HG03460 (cell line): ENCODE results near the gene S100B.
"Not testable (repeated sequence)": the region's sequence is repeated elsewhere in the genome, so short reads cannot be mapped to it uniquely, and the experiment has no call there.

Experiments
- ATAC-seq: cut with Tn5 transposase; IDR thresholded peaks from one replicate; pipeline ENCODE4 v1.9.1; 2021; ENCODE audit not compliant: unreplicated experiment

Gene S100B

GRCh38 chr21:46604975-46605766, at the start of gene S100B:
S100B (minus strand) TSS chr21:46605082; CDS start chr21:46602415, 2,667 bp downstream.
- ATAC-seq: no peak

GRCh38 chr21:46651121-46651520, 46.2 kb upstream of the S100B start:
- ATAC-seq: no peak

GRCh38 chr21:46650476-46651098, 45.7 kb upstream of the S100B start:
- ATAC-seq: no peak

- ATAC-seq: no peak
These were observed 44.5 kb upstream of the S100B start for GRCh38 chr21:46649356-46649755.

- no peak for ATAC-seq
These were observed 43.7 kb upstream of the S100B start for GRCh38 chr21:46648539-46648938.

GRCh38 chr21:46646541-46647154, 41.8 kb upstream of the S100B start:
- ATAC-seq: no peak

GRCh38 chr21:46645840-46646239, 41.0 kb upstream of the S100B start:
- ATAC-seq: no peak

- no peak for ATAC-seq
These were observed 38.7 kb upstream of the S100B start for GRCh38 chr21:46643379-46644177.

- no peak for ATAC-seq
These were observed 36.8 kb upstream of the S100B start for GRCh38 chr21:46641656-46642055.

- no peak for ATAC-seq
These were observed 34.9 kb upstream of the S100B start for GRCh38 chr21:46639489-46640386.

GRCh38 chr21:46637952-46638746, 33.3 kb upstream of the S100B start:
- ATAC-seq: no peak

GRCh38 chr21:46636550-46637285, 31.8 kb upstream of the S100B start:
- ATAC-seq: no peak

- ATAC-seq: no peak
These were observed 31.3 kb upstream of the S100B start for GRCh38 chr21:46636181-46636512.

GRCh38 chr21:46635324-46636180, 30.7 kb upstream of the S100B start, which contains the start of gene PRMT2:
PRMT2 (plus strand) TSS chr21:46635674; CDS start chr21:46636952, 1,278 bp downstream.
- peak; percentile 85 for ATAC-seq

GRCh38 chr21:46634966-46635323, 30.1 kb upstream of the S100B start:
- peak; percentile 5 for ATAC-seq

- ATAC-seq: no peak
These were observed 29.5 kb upstream of the S100B start for GRCh38 chr21:46634427-46634826.

- ATAC-seq: no peak
These were observed 28.7 kb upstream of the S100B start for GRCh38 chr21:46633566-46633965.

- not testable (repeated sequence) for ATAC-seq
These were observed 26.0 kb upstream of the S100B start for GRCh38 chr21:46630915-46631314.
